ENCODE data around the gene GMDS. TPM values are rescaled to one million over a fixed set of nuclear protein-coding genes. Genes with fewer than 3 reads are reported as not detected.
A peak's percentile ranks its signal among the peaks of the same experiment; 100 is the strongest.

The GMDS gene
- total RNA-seq, 1 experiment from 2014 or later = 10.0 TPM

DNA sequence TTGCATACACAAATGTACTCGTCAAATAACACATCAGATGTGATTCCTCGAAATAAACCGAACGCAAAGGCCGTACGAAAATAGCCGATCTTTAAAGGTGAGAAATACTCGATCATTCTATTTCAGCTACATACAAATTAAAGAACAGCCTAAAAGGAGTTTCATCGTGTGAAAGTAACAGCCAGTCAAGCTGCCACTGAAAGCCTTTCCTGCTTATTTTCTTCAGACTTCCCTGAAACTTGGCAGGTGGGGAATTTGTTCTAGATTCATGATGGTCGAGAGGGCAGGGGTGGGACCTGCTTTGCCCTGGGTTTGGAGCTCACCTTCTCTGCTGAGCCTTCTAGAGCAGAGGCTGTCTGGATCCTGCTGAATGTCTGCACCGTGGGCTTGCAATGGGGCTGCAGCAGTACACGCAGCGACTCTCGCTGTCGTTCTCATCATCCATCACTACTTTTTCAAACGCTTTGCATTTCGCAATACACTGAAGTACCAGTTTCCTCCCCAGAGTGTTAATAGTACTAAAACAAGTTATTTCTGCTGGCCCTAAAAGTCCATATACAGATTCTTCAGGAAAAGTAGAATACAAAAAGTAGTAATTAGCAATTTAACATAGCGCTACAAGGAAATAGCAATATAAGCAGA lies 619.5 kb downstream of the GMDS start:
- DNase-seq (ENCODE audit: low read depth) = no peak

DNA sequence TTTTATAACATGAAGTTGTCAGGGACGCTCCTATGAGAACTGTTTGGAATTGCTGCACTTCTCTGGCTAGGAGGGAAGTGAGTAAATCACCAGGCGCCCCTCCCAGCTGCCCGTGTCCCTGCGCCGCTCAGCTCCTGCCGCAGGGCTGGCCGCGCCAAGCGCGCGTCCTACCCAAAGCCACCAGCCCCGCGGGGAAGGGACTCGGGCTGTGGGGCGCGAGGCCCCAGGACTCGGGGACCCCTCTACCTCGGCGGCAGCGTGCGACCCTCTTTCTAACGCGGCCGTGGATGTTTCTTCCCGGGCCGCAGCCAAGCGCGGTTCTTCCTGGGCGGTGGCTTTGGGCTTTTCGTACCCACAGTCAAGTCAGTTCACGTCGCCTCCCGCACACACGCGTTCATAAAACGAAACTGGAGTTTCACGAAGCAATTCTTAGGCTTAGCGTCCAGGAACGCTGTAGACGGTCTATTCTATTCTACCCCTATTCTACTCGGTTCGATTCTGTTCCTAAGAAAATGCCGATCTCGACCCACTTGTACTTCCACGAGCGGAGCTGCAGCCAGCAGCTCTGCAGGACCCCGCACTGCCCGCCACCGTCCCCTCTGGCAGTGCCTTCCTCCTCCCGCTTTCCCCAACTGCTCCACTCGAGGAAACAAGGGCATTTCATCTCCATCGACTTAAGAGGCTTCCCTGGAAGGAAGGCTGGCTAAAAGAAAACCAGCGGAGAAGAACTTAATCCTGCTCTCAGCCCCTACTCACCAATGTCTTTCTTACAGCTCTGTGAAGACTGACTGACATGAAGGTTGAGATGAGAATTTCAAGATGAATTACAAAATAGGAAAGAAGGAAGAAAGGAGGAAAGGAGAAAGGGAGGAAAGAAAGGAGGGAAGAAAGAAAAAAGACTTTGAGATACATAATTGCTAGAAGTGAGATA lies 620.3 kb downstream of the GMDS start:
- peak; percentile 76 for DNase-seq (ENCODE audit: low read depth)

DNA sequence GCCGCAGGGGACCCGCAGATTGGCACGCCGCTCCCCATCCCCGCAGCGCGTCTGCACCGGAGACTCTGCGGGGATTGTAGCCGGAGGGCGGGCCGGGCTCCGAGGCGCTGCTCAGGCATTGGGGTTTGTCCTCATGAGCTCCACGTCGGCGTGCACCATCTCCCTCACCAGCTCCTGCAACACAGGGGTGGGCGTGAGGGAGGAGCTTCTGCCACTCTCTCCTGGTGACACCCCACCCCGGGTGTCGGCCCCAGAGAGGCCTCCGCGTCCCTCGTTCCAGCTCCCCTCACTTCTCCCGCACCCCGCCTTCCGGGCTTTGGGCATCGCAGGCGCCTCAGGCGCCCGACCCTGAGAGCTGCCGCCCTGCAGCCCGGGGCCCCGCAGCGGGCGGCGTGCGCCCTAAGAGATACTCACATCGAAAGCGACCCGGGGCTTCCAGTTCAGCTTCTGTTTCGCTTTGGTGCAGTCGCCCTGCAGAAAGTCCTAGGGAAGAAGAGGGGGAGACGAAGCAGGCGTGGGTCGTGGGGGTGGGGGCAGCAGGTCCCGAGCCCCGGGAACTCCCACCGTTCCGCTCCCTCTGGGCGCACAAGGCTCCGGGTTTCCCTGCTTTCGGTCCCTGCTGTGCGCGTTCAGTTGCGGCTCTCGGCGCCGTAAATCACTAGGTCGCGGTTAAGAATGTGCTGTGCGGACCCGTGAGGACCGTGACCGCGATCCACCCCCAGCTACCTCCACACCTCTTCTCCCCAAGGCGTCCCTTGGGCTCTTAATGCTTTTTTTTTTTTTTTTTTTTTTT lies 621.2 kb downstream of the GMDS start:
- DNase-seq (ENCODE audit: low read depth) = peak; percentile 42

DNA sequence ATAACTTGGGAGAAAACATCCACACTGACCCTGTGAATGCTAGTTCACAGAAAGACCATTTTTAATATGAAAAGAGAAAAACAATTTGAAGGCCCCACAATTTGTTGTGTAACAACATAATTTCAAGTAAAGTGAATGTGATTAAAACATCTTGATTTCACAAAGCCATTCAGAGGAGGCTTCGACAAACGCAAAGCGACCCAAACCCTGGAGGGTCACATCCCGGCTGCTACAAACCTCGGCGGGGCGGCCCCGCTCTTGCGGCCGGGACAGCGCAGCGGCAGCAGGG lies 621.7 kb downstream of the GMDS start:
- no peak for DNase-seq (ENCODE audit: low read depth)

DNA sequence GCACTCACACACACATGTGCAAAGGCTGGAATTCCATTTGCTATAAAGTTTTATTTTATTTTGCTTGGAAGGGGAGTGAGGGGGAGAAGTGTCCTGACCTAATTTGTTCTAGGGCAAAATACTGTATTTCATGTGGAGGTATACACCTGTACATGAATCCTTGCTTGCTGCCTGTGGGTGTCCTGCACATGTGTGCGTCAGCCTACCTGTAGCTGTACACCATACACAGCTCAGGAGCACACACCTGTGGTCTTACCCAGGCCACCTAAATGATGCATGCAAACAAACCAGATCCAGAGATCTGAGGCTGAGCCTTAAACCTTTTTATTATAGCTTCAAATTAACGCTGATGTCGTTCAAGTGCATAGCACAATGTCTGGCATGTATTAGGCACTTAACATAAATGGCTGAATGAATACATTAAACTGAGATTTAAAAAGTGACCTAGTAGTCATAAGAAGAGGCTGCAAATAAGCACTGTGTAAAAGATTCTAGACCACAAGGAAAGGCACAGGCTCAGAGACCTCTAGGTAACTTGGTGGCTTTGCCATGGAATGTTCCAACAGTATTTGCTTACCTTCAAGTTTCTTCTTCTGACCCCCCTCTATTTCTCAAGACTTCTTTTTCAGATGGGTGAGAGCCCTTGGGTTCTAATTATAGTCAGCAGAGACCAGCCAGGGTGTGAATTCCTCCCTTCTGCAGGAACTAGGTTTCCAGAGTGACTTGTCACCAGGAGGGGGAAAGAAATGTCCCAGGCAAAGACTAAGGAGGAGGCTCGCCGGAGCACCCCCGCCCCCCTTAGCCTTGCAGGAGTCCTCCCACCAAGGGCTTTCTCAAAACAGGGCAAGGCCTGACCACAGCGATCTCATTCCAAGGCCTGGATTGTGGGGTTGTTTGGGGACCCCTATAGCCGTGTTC lies 622.3 kb downstream of the GMDS start:
- no peak for DNase-seq (ENCODE audit: low read depth)

DNA sequence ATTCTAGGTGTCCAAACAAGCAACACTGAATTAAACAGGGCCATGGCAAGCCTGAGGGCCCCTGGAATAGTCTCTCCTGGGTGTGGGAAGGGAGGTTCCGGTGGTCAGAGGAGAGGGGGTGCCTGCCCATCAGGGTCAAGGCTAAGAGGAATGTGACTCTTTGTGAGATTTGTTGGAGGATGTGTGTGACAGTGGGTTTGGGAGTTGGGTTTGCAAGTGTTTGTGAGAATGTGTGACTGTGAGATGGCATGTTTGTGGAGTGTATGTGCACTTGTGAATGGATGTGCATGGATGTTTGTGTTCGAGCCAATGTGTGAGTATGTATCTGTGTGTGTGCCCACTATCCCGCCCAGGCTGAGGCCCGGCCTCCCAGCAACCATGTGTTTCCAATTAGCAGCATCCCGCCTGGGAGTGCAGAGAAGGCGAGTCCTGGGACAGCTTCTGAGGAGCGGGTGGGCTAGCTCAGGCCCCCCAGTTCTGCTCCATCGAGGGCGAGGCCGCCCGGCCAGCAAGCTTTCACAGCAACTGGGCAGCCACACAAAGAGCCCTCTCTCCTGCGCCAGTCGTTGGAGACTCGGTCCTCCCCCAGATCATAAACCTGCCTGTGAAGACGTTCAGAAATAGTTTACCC lies 623.1 kb downstream of the GMDS start:
- no peak for DNase-seq (ENCODE audit: low read depth)

DNA sequence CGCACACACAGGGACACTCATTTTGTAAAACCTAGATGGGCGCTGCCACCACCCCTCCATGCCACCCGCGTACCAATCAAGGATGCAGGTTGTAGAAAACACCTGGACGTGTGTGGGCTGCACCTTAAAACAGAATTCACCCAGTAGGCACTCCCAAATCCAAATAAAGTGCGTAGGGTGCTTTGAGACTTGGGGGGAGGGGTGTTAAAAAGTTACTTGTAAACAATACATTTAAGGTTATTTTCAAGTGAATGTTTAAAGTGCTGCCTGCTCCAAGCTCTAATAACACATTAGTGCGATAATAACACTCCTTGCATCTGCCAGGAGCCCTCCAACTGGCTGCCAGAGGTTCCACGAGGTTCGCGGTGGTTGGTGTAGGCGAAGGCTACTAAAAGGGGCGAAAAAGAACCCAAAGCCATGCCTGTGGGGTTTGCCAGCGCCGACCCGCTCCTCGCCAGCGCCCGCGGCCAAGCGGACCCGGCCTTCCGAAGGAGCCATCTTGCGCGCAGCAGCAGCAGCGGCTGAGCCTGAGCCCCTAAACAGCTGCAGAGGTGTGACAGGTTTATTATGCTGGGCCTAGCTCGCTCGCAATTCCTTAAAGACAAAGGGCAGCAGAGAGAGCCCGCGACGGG lies 624.2 kb downstream of the GMDS start:
- no peak for DNase-seq (ENCODE audit: low read depth)

DNA sequence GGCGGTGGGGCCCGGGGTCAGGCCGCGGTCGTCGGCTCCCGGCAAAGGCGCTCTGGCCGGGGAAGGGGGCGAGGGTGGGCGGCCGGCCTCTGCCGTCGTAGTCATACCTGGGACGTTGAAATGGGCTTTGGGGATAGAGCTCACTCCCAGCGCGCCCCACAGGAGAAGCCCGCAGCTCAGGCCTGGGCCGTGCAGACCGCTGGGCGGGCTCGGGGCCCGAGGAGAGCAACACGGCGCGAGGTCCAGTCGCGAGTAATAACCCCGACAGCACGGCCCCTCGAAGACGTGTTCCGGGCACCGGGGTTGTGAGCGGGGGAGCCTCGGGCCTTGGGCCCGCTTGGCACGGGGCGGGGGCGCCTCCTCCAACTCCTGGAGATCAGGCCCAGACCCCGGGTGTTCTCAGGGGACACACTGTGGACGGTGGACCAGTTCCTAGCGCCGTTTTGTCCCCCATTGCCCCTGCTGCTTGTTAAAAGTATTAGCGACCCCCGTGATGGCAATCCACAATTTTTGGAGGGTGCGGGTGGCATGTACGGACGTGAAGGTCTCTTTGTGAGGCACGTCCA lies 624.8 kb downstream of the GMDS start:
- no peak for DNase-seq (ENCODE audit: low read depth)

DNA sequence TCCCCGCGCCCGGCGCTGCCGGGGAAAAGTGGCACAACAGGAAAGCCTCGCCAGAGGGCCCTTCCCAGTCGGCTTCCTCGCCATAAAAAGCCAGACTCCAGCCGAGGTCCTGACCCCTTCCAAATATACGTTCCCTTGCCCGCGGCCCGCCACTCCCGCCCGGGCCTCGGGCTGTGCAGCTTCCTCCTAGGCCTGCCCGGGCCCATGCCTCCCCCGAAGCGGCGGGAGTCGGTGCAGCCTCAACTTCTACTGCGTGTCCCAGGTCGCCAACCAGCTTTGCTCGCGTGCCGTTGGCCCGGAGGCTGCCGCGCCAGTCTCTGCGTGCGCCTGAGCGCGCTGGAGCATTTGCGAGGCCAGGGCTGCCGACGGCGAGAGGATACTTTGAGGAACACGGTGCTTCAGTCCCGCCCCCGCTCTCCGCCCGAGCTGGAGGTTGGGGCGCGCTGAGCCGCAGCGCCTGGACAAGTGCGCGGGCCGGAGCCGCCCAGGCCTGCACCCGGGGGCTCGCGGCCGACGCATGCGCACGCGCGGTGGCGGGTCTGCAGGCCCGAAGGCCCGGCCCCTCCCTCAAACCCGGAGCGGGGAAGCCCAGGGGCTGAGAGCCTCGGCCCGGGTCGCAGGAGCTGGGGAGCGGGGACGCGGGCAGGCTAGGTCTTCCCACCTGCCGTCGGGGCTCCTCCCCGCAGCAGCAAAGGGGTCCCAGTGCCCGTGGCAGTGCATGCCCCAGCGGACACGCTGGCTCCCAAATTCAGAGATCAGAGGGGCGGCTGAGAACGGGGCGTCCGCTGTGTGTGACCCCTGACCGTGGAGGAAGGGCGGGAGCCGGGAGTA lies 625.5 kb downstream of the GMDS start:
- DNase-seq (ENCODE audit: low read depth) = no peak

DNA sequence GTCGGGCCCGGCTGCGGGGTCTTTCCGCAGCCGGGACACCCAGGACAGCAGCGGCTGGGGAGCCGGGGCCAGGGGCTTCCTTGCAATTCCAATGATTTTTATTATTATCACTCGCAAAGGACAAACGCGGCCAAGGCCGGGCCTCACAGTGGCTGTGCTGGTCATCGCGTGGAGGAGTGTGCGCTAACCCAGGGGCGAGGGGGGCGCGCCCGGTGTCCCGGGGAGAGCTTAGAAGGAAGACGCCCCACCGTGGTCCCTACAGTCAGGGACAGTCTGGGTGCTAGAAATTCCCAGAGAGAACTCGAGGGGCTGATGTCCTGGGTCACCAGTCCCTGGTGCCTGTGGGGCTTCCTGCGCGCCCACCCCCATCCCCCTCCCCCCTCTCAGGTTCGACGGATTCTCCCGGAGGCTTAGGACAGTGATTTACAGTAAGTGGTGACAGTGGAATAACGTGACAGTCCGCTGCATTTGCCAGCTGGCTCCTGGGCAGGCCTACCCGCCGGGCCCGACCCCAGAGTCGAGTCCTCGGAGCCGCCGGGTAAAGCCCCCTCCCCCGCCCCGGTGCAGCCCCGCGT lies 626.2 kb downstream of the GMDS start:
- DNase-seq (ENCODE audit: low read depth) = no peak

DNA sequence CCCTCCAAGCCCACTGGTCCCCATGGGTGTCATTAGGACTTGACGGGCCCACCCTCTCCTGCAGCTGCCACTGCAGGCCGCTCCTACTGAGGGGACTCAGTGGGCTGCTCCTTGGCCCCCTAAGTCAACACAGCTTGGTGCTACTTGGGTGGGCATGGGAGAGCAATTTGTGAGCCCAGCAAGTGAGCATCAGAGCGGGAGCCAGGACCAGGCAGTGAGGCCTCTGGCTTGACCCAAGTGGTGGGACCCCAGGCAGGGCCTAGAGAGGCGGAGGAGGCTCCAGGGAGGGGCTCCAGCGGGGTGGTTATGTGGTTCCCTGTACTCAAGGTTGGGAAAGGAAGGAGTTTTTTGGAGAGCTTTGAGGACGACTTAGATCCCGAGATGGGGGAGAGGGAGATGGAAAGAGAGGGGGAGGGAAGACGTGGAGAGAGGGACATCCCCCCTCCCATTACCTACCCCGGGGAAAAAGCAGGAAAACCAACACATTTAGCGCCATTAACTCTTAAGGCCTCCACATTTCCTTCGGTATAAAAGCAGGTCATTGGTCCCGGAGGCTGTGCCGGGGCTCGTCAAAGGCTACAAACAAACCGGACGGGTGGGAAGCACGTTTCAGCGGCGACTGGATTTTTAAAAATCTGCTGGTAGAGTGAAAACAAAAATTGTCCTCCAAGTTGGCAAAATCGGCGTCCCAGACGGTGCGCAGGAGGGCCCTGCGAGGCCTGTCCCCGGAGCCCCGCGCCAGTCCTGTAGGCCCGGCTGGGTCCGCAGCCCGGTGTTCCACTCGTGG lies 626.9 kb downstream of the GMDS start:
- no peak for DNase-seq (ENCODE audit: low read depth)

DNA sequence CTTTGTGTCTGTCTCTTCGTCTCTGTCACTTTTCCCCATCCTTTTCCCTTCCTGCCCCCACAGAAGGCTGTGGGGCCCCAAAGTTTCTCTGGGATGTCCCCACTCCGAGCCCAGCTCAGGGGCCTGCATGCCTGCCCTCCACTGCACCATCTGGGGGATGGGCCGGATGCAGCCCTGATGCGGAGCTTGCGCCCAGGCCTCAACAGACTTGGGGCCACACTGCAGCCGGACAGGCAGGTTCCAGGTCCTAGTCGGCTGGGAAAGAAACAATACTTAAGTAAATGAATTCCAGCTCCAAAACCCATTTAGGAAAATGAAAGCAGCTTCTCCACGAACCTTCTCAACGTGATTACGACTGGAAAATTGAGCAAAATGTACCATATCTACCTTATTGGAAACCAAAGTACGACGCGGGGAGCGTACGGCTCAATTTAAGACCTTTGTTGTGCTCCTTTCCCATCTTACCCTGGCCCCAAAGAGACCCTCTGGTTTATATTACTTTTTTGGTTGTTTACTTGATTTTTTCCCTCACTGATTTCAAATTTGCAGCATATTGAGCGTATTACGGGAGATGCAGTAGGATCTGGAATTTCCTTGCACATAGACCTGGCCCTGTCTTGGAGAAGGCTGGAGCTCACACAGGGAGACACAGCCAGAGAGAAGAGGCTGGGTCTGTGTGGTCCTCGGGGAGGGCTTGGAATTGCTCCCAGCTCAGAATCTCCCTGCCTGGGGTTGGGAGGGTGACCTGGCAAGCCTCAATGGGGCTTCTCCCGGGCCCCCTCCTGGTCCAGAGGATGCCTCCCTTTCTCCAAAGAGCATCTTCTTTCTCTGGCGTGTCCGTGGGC lies 627.7 kb downstream of the GMDS start:
- no peak for DNase-seq (ENCODE audit: low read depth)

DNA sequence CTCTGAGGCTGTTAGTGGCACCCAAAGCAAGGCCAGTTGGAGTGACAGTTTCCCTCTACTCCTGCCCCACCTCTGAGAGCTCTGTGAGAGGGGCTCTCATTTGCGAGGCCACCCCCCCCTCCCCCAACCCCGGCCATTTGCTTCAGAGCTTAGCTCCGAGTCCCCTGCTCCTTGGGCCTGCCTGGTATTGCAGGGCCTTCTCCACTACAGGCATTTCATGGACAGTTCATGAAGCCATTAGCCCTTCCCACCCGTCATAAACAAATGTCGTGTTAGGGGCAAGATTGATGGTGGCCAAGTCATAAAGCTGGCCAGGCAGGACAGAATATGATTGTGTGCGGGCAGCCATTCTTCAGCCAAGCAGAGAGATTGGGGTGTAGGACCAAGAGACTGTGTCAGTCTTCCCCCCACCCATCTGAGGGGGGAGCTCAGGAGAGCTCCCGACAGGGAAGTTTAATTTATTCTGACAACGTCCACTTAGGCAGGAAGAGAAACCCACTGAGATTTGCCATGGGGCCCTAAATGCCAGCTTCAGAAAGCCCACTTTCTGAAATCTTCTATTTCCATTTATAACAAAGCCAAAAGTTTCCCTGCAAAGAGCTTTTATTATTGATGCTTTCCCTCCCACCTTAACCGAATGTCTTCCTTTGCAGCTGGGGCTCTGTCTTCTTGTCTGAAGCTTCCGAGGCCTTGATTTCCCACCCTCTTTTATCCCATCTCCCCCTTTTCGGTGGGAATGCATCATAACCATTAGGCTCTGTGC lies 628.5 kb downstream of the GMDS start:
- no peak for DNase-seq (ENCODE audit: low read depth)

DNA sequence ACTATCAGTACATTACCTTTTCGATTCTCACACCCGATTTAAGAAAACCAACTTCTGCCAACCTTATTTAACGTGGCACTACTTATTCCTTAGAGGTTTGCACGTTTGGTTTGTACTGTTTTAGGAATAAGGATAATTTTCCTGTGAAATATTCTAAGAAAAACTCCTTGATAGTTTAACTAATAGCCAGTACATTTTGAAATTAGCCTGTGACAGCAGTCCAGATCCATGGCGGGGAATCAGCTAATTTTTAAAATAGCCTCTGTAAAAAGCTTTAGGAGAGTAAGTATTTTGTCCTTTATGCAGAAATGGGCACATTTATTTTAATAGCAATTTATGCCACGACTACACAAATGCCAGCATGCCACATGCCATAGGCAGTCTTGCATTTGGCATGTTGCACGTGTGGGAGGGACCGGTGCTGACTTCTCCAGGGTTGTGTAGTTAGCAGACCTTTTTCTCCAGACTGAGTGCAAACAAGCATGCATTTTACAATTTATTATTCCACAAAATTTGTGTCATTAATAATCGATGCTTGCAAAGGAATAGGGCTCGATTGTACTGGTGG lies 629.5 kb downstream of the GMDS start:
- DNase-seq (ENCODE audit: low read depth) = no peak

DNA sequence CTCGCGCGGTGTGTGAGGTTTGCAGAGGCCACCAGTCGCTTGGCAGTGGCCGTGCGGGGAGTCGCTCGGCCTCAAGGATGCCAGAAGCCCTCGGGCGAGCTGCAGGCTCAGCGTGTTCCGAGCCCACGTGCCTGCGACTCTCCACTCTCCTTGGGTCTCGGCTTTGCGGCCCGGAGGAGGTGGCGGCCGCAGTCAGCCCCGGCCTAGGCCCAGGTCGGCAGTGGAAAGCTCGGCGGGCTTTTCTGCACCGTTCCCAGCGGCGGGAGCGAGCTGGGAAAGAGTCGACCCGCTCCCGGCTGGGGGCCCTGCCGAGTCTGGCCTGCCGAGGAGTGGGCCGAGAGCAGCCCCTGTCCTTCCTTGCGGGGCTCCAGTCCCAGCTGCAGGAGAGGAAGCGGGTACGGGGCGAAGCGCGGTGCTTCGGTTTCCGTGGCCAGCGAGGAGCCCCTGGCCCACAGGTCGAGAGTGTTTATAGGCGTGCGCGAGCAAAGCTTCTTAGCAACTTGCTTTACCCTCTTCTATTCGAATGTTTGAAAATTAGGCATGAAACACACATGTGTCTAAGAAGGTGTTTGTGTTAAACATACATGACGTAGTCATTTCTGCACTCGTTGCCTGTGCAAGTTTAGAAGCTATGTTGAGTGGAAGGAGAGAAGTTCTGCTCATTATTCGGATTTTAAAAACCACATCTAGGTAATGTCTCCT lies 630.1 kb downstream of the GMDS start:
- DNase-seq (ENCODE audit: low read depth) = no peak

Data from Daoy (cell line).